Stimulated activated CD8-positive, alpha-beta memory T cell treated with anti-CD3 and anti-CD28 coated beads, Interleukin-12 subunit alpha, Interleukin-12 subunit beta, amount 100 ng/mL, for 4 hours (primary cell): ENCODE results near the gene PDGFB.

Experiments used
- DNase-seq: peaks from one replicate; pipeline ENCODE4 v3.0.0-alpha.2; 2020; ENCODE audit warnings: low read depth

PDGFB gene

GRCh38 chr22:39276440-39277141 is 31.8 kb upstream of the PDGFB start:
- no peak for DNase-seq

DNA sequence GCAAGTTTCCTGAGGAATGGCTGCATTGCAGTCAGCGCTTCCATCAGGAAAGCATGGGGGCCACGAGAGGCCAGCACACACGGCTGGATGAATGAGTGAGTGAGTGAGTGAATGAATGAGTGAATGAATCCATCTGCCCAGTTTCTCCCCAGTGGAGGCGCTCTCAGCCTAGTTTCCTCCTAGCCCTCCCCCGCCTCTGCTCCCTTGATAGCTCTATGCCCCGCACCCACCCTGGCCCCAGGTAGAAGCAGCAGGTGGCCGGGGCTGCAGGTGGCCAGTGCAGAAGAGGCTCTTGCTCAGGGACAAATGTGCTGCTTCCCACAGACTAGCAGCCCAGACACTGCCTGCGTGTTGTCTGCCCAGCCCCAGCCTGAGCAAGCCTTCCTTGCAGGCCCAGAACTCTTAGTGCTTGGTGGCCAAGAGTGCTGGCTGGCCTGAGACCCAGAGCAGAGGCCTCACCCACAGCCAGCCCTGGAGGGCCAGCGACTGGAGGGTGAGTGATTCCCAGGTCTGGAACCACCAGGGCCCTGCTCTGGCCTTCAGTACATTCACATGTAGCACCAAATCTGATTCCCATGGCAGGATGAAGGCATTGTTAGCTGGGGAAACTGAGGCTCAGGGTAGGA is 31.1 kb upstream of the PDGFB start:
- DNase-seq = no peak

DNA sequence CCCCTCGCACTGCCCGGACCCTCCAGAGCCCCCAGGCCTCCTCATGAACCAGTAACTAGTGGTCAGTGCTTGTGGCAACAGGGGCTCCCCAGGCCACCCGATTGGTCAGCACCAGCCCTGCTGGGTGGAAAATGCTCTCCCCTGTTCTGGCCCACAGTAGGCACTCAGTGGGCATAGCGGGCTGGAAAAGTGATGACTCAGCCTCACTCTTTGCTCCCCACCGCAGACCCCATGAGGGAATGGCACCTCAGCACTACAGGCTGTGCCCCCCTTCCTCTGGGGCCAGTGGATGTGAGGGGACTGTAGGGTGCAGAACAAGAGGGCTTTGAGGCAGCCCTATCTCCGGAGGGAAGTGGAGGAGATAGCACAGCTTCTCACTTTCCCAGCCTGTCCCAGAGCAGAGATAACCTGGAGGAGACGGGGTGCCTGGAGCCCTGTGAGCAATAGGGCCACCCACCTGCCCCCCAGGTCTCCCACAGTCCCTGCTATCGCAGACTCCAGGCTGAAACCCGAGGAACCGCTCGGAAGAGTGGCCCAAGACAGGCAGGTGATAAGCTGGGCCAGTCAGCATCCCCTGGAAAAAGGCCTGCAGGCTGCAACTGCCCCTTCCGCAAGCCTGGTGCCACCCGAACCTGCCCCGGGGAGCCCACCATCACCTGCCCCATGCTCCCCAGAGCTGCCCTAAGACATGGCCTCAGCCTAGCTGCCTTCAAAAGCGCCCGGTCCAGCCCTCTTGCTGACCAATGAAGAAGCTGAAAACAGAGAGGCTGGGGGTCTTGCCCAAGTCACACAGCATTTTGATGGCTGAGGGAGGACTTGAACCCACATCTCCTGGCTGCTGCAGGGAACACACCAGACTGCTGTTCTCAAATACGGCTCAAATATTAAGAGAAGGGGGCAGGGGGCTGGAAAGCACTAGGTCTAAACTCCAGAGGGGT is 29.4 kb upstream of the PDGFB start:
- DNase-seq = no peak

DNA sequence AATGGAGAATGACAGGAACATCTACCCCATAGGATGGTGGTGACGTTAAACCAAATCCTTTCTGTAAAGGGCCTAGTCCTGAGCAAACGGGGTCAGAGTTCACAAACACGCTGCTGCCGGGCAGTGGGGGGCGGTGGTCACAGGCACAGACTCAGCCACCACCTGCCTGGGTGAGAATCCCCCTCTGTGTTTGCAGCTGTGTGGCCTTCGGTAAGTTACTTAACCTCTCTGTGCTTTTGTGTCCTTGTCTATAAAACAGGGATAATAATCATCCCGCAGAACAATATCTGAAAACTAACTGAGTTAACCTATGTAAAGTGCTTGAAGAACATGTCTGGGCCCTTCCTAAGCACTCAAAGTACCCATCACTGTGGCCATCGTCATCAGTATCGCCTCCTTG is 26.0 kb upstream of the PDGFB start:
- no peak for DNase-seq

DNA sequence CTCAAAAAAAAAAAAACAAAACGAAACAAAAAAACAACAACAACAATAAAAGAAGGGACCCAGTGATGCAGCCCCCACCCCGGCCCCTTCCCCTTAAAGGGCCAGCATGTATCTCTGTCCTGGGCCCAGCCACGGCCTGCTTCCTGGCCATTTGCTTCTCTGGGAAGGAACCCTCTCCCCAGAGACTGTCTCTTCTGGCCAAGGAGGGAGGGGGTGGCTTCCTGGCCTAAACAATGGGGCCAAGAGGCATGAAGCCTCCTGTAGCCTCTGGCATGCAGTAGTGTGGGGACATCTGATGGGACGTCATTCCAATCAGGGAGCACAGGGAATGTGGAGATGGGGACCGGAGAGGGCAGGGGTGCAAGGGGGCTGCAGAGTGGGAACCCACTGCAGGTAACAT is 25.5 kb upstream of the PDGFB start:
- DNase-seq = no peak

GRCh38 chr22:39269095-39269790 is 24.5 kb upstream of the PDGFB start:
- no peak for DNase-seq

- DNase-seq = no peak
Observed at GRCh38 chr22:39268645-39269044, 23.9 kb upstream of the PDGFB start.

- DNase-seq = no peak
Observed at GRCh38 chr22:39267974-39268373, 23.2 kb upstream of the PDGFB start.

DNA sequence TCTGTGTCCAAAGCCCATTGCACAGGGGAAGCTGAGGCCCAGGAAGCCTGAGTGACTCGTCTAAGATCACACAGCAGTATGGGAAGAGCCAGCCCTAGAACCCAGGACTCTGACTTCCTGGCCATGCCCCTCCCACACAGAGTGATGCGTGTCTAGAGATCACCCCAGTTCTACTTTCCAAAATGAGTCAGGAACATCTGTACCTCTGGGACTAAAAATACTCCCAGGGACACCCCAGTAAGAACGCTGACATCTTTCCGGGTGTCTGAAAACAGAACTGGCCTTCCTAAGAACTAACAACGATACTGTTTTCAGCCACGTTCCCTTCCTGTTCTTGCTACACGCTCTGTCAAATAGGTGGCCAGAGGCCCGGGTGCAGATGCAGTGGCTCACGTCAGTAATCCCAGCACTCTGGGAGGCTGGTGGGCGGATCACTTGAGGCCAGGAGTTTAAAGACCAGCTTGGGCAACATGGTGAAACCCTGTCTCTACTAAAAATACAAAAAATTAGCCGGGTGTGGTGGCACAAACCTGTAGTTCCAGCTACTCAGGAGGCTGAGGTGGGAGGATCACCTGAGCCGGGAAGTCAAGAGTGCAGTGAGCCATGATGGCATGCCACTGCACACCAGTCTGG is 21.7 kb upstream of the PDGFB start:
- DNase-seq = no peak

GRCh38 chr22:39265143-39265886 is 20.5 kb upstream of the PDGFB start:
- DNase-seq = no peak

DNA sequence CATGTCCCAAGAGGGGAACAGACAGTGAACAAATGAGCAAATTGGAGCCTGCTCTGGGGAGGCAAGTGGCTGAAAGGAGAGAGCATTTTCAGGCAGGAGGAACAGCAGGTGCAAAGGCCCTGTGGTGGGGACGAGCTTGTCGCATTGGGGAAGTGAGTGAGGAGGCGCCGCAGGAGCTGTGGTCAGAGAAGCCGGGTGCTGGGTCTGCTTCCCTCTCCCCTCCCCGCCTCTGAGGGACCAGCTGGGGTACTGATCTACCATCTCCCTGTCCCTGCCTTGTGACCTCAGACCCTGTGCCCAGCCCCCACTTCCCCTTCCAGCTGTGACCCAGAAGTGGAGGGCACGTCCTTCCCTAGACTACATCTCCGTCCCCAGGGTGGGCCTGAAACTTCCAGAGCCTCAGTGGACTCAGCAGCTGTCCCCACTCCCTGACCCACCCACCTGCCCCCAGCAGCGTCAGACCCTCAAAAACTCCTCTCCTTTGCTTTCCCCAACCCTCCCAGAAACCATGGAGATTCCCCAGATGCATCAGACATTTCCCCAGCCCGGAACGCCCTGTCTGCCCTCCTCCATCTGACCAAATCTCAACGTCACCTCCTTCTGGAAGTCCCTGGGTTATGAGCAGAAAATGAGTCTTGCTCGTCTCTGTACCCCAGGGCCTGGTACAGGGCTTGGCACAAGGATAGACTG is 19.7 kb upstream of the PDGFB start:
- no peak for DNase-seq

GRCh38 chr22:39263626-39264348 is 19.0 kb upstream of the PDGFB start:
- no peak for DNase-seq

DNA sequence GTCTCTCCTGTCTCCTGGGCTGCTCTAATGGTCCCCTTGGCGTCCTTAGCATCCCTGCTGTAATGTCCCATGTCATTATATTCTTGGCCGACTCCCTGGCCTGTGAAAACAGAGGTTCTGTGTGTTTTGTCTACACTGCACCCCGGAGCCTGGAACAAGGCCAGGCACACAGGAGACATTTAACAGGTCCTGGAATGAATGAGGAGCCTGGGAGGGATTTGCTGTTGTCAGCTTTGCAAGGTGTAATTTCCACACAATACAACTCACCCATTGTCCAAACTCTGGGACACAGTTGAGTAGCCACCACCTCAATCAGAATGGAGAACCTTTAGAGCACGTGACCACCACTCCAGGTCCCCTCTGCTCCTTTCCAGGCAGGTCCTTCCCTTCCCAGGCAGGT is 14.9 kb upstream of the PDGFB start:
- no peak for DNase-seq

- no peak for DNase-seq
Observed at GRCh38 chr22:39257901-39258475, 13.2 kb upstream of the PDGFB start.

DNA sequence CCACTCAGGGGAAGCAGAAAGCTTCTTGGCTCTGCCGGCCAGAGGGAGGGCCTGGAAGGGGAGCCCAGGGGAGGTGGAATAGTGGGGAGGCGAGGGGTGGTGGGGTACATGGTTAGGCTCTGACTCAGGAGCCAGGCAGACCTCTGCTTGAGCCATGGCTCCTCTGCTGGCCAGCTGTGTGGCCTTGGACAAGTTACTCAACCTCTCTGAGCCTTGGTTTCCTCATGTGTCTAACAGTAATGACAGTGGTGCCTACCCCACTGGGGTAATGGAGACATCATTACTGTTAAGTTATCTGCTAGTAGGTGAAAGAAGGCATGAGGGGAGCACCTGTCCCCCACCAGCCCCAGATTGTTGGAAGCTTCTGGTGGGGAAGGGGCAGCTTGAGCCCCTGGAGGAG is 12.2 kb upstream of the PDGFB start:
- no peak for DNase-seq

DNA sequence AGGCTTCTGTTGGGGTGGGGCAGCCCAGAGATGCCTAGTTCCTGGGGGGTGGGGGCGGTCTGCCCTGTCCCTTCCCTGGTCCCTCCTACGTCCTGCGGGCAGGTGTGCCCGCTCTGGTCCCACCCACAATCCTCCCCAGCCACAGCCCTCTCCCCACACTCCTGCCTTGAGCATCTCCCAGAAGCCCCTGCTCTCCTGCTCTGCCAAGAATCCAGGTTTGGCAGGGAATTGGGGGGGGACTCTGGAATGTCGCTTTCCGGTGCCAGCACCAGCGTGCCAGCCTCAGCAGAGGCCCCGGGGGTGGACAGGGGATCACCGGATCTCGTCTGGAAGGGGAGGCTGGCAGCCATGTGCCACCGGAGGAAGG is 11.4 kb upstream of the PDGFB start:
- DNase-seq = no peak

GRCh38 chr22:39255449-39256185 is 10.8 kb upstream of the PDGFB start:
- DNase-seq = no peak

GRCh38 chr22:39254789-39255298 is 10.1 kb upstream of the PDGFB start:
- DNase-seq = no peak

DNA sequence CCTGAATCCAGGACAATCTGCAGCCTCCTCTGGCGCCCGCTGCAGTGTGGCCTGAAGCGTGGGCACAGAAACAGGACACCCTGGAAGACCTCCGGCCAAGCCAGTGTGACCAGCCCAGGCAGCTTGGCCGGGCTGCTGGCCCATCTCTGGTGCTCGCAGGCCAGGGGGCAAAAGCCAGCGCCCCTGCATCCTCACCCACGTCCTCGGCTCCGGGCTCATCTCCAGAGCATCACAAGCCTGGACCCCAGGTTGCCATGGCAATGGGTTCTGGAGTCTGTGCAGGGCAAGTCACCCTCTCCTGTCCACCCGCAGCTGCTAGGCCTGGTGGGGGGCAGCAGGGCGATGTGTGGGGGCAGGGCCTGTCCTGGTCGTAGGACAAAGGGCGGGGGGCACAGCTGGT is 9.3 kb upstream of the PDGFB start:
- no peak for DNase-seq
